A549 (cell line): Measurements from ENCODE around the gene LCN15. TPM values are rescaled to one million over a fixed set of nuclear protein-coding genes. Genes with fewer than 3 reads are reported as not detected.

ENCODE experiments used
- ATAC-seq, 2 experiments: fragments of 200-7000 bp in 1 of 2; fragments of >200 bp in 1 of 2; cut with Nextera tagmentation in 1 of 2; cut with Tn5 transposase in 1 of 2; 3 replicates each; pipeline versions ENCODE4 v1.8.0 to v1.9.1; 2018 to 2020; ENCODE audit warnings: mild to moderate bottlenecking in 1 of 2, moderate library complexity in 1 of 2
- CTCF ChIA-PET: fragments of 300-600 bp; sonication (Branson Sonifier 250); formaldehyde crosslinking; extraction: SDS; loops from one replicate; lab custom pipeline; 2021; ENCODE audit warnings: antibody characterized with exemption, inconsistent platforms; lab: Yijun Ruan, JAX
- POLR2A ChIA-PET: fragments of 350-600 bp; formaldehyde crosslinking; extraction: SDS; loops from one replicate; lab custom pipeline; 2021; ENCODE audit warnings: antibody characterized with exemption, inconsistent platforms; lab: Yijun Ruan, JAX
- DNase-seq, 2 experiments: peaks; one replicate each; pipeline versions ENCODE4 v3.0.0 to v3.0.0-alpha.2; 2011 to 2016; ENCODE audit warnings: low read depth in 1 of 2, low spot score in 1 of 2
- FAIRE-seq: peaks from 2 replicates; lab custom pipeline; 2011; peaks lifted over from hg19 to GRCh38; lab: Jason Lieb, UNC
- H3K27ac ChIP-seq, 2 experiments: fragments of >200 bp; sonication (Bioruptor Twin); formaldehyde crosslinking; 3 replicates each; pipeline ENCODE4 v1.5.1; 2016 to 2017
- H3K4me1 ChIP-seq: fragments of >200 bp; sonication (Bioruptor Twin); formaldehyde crosslinking; 3 replicates; pipeline ENCODE4 v1.6.1; 2016
- H3K4me2 ChIP-seq: fragments of >200 bp; sonication (Bioruptor Twin); formaldehyde crosslinking; 3 replicates; pipeline ENCODE4 v1.6.1; 2016
- H3K4me3 ChIP-seq: fragments of >200 bp; sonication (Bioruptor Twin); formaldehyde crosslinking; 3 replicates; pipeline ENCODE4 v1.5.1; 2016
- H3K9me3 ChIP-seq: fragments of >200 bp; sonication (Bioruptor Twin); formaldehyde crosslinking; 3 replicates; pipeline ENCODE4 v1.6.1; 2016
- BHLHE40 ChIP-seq: IDR thresholded peaks from 2 replicates; pipeline ENCODE4 v1.6.1; 2012; ENCODE audit warnings: low read depth, low read length, inconsistent platforms
- CEBPB ChIP-seq, 2 experiments: fragments of >200 bp in 1 of 2; sonication (Bioruptor Twin) in 1 of 2; formaldehyde crosslinking in 1 of 2; IDR thresholded peaks; 2 replicates each; pipeline ENCODE4 v1.6.1; 2012 to 2016
- EP300 ChIP-seq, 2 experiments: fragments of >200 bp; sonication (Bioruptor Twin); formaldehyde crosslinking; IDR thresholded peaks; 2 replicates in 1 of 2; 3 replicates in 1 of 2; pipeline ENCODE4 v1.6.1; 2016 to 2017
- ESRRA ChIP-seq: fragments of 150-350 bp; IDR thresholded peaks from 2 replicates; pipeline ENCODE4 v1.6.1; 2014; ENCODE audit warnings: mild to moderate bottlenecking, low read length, borderline replicate concordance
- FOSB ChIP-seq: fragments of 250-450 bp; sonication (Bioruptor Pico); IDR thresholded peaks from 2 replicates; pipeline ENCODE4 v1.5.0; 2020; ENCODE audit warnings: mild to moderate bottlenecking, moderate library complexity
- FOXS1 ChIP-seq: fragments of 250-450 bp; sonication (Bioruptor Pico); IDR thresholded peaks from 2 replicates; pipeline ENCODE4 v1.5.0; 2020; ENCODE audit warnings: mild to moderate bottlenecking, moderate library complexity
- GATA3 ChIP-seq: IDR thresholded peaks from 2 replicates; pipeline ENCODE4 v1.6.1; 2012; ENCODE audit warnings: borderline replicate concordance
- HDAC2 ChIP-seq: fragments of 200-600 bp; sonication (generic); IDR thresholded peaks from 2 replicates; pipeline ENCODE4 v1.6.1; 2016
- JUN ChIP-seq, 2 experiments: fragments of >200 bp; sonication (Bioruptor Twin); formaldehyde crosslinking; IDR thresholded peaks; 2 replicates in 1 of 2; 3 replicates in 1 of 2; pipeline ENCODE4 v1.6.1; 2016 to 2017
- KDM1A ChIP-seq: fragments of 200-600 bp; sonication (generic); IDR thresholded peaks from 2 replicates; pipeline ENCODE4 v1.6.1; 2016; ENCODE audit warnings: low read depth, mild to moderate bottlenecking
- MAFK ChIP-seq: fragments of 450-650 bp; IDR thresholded peaks from 2 replicates; pipeline ENCODE4 v1.6.1; 2014; ENCODE audit not compliant: partially characterized antibody
- NPAS2 ChIP-seq: fragments of 250-450 bp; sonication (Bioruptor Pico); IDR thresholded peaks from 2 replicates; pipeline ENCODE4 v1.8.0; 2022; ENCODE audit warnings: mild to moderate bottlenecking, moderate library complexity, borderline replicate concordance
- NR3C1 ChIP-seq: fragments of >200 bp; sonication (Bioruptor Twin); formaldehyde crosslinking; IDR thresholded peaks from 3 replicates; pipeline ENCODE4 v1.6.1; 2017
- PHF8 ChIP-seq: fragments of 200-600 bp; sonication (generic); IDR thresholded peaks from 2 replicates; pipeline ENCODE4 v1.6.1; 2016; ENCODE audit warnings: low read depth, mild to moderate bottlenecking, antibody characterized with exemption, moderate library complexity, borderline replicate concordance
- POLR2A ChIP-seq: IDR thresholded peaks from 2 replicates; pipeline ENCODE4 v1.6.1; 2012; ENCODE audit warnings: mild to moderate bottlenecking, low read length
- RAD21 ChIP-seq, 2 experiments: fragments of >200 bp in 1 of 2; sonication (Bioruptor Twin) in 1 of 2; formaldehyde crosslinking in 1 of 2; IDR thresholded peaks in 1 of 2; conservative IDR thresholded peaks in 1 of 2; 2 replicates in 1 of 2; 3 replicates in 1 of 2; pipeline ENCODE4 v1.6.1; 2012 to 2018; ENCODE audit warnings: inconsistent platforms in 1 of 2
- RNF2 ChIP-seq: fragments of 200-600 bp; sonication (generic); IDR thresholded peaks from 2 replicates; pipeline ENCODE4 v1.6.1; 2016; ENCODE audit warnings: low read depth, mild to moderate bottlenecking, antibody characterized with exemption, moderate library complexity, borderline replicate concordance
- ZC3H11A ChIP-seq: fragments of 450-650 bp; IDR thresholded peaks from 2 replicates; pipeline ENCODE4 v1.6.1; 2014; ENCODE audit warnings: antibody characterized with exemption, mild to moderate bottlenecking
- ZFP36 ChIP-seq: fragments of 450-650 bp; IDR thresholded peaks from 2 replicates; pipeline ENCODE4 v1.6.1; 2014; ENCODE audit warnings: borderline replicate concordance; ENCODE audit not compliant: partially characterized antibody
- WGBS: methylation state at CpG from one replicate; pipeline ENCODE4 v1.1.6; 2017; ENCODE audit errors: missing lambda C conversion rate; 5-methylcytosine and 5-hydroxymethylcytosine counted together
- polyA plus RNA-seq, 4 experiments: library from polyadenylated mRNA; depleted of rRNA in 3 of 4; stranded (reverse); fragments of >200 nt; fragmentation: RNase III in 1 of 4; extraction: RNeasy Plus Mini Kit Qiagen cat#74134 plus additional on column Dnase treatment in 1 of 4; gene quantifications; 2 replicates in 3 of 4; 3 replicates in 1 of 4; pipeline ENCODE4 v1.2.3, GENCODE V29; 2011 to 2017
- TF ChIP-seq, protein P1 (sequence below): IDR thresholded peaks from 2 replicates; pipeline ENCODE4 v1.6.1; 2012
- TF ChIP-seq, protein P2 (sequence below): fragments of 200-600 bp; sonication (generic); IDR thresholded peaks from 2 replicates; pipeline ENCODE4 v1.6.1; 2016; ENCODE audit warnings: antibody characterized with exemption, mild to moderate bottlenecking, moderate library complexity

Gene LCN15
- polyA plus RNA-seq, 2 of the 4 experiments (the other 2 are of a cell fraction) = 0.09 to 0.10 TPM

DNA sequence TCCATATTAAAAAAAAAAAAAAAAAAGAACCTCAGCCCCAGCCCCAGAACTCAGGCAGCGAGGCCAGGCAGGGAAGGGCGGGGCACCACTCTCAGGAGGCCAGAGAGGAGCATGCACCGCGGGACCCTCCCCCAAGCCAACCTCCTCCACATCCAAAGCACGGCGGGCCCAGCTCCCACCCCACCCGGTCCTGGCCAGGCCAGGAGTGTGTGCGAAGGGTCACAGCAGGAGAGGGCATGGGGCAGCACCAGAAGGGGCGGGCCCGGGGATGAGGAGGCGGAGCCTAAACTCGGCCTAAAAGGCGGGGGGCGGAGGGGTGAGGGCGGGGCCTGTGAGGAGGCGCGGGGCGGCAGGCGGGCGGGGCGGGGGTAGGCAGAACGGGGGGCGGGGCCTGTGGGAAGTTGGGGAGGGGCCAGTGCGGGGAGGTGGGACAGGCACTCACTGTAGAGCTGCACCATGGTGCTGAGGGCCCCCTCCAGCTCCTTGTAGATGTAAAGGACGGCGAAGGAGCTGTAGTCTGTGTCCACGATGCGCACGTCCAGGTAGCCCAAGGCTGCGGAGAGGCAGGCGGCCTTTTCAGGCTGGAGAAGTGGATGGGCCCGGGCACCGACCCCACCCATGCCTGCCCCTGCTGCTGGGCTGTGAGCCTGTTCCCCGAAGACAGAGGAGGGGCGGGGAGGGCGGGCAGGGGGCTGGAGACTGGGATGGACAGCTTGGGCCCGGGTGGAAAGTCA lies 1.2 kb downstream of the LCN15 start:
- POLR2A ChIA-PET = interaction anchor here (1.3 kb wide), 1 partner anchor 35 kb away, joined by 4 read pairs; no protein-coding TSS in a partner anchor
- H3K27ac ChIP-seq = peak overlapping the region in 1 of 2 experiments; percentile 68; a peak in 3 of 6 replicates
- H3K4me3 ChIP-seq = no peak overlapping the region
- FAIRE-seq (no peak), DNase-seq (peak; percentile 49 to 79), ATAC-seq (peak; percentile 21 to 68; a peak in 4 of 6 replicates)
- TF ChIP-seq FOXS1 (CRISPR knock-in tag) (no peak), CEBPB (IDR thresholded peaks at IDR 0.05) (no peak), PHF8 (no peak), NPAS2 (no peak), RNF2 (no peak), POLR2A (peak; percentile 22; the same call in 1 of the 2 replicates), EP300 (IDR thresholded peaks at IDR 0.05) (no peak)
- H3K4me1 ChIP-seq = peaks cover 16% of the 10 kb centered on the region
- H3K4me2 ChIP-seq = peak overlapping the region; percentile 66
- no peaks in the 10 kb centered on the region for H3K9me3 ChIP-seq
- WGBS = 52% methylated on average over 20 of the region's 37 CpGs
- CTCF ChIA-PET = interaction anchor here (1.0 to 28.0 kb wide), 5 partner anchors 15 to 34 kb away, joined by 3 to 625 read pairs (median 11); partner anchors contain the start of genes LCN10, LCN6 and TMEM141

DNA sequence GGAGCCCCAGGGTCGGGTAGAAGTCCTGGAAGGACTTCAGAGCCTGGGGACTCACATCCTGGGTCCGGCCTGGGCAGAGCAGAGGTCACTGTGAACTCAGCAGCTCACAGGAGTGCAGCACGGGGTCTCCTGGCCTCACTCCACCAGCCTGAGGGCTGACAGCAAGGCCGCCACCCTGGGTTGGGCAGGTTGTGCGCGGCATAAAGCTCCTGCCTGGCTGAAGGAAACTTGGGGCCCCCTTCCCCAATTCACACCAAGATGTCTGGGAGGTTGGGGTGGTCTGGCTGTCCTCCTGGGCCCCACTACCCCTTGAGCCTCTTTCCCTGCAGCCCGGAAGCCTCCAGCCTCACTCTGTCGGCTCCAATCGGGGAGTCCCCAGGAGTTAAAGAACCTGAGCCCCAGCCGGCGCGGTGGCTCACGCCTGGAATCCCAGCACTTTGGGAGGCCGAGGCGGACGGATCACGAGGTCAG lies 2.1 kb downstream of the LCN15 start:
- no peak for DNase-seq
- FAIRE-seq = no peak
- TF ChIP-seq, protein P1, sequence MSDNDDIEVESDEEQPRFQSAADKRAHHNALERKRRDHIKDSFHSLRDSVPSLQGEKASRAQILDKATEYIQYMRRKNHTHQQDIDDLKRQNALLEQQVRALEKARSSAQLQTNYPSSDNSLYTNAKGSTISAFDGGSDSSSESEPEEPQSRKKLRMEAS = no peak
- TF ChIP-seq JUN (IDR thresholded peaks at IDR 0.05) = no peak
- TF ChIP-seq RAD21 (conservative IDR thresholded peaks at IDR 0.05 in 1 of 2, IDR thresholded peaks at IDR 0.05 in 1 of 2) = no peak
- no peak for TF ChIP-seq ESRRA
- TF ChIP-seq HDAC2 = no peak
- no peak for TF ChIP-seq POLR2A
- TF ChIP-seq FOSB = no peak
- TF ChIP-seq, protein P2, sequence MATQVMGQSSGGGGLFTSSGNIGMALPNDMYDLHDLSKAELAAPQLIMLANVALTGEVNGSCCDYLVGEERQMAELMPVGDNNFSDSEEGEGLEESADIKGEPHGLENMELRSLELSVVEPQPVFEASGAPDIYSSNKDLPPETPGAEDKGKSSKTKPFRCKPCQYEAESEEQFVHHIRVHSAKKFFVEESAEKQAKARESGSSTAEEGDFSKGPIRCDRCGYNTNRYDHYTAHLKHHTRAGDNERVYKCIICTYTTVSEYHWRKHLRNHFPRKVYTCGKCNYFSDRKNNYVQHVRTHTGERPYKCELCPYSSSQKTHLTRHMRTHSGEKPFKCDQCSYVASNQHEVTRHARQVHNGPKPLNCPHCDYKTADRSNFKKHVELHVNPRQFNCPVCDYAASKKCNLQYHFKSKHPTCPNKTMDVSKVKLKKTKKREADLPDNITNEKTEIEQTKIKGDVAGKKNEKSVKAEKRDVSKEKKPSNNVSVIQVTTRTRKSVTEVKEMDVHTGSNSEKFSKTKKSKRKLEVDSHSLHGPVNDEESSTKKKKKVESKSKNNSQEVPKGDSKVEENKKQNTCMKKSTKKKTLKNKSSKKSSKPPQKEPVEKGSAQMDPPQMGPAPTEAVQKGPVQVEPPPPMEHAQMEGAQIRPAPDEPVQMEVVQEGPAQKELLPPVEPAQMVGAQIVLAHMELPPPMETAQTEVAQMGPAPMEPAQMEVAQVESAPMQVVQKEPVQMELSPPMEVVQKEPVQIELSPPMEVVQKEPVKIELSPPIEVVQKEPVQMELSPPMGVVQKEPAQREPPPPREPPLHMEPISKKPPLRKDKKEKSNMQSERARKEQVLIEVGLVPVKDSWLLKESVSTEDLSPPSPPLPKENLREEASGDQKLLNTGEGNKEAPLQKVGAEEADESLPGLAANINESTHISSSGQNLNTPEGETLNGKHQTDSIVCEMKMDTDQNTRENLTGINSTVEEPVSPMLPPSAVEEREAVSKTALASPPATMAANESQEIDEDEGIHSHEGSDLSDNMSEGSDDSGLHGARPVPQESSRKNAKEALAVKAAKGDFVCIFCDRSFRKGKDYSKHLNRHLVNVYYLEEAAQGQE = no peak
- TF ChIP-seq ZFP36 = no peak
- no peak for TF ChIP-seq ZC3H11A
- no peak for TF ChIP-seq BHLHE40
- no peak for TF ChIP-seq GATA3
- TF ChIP-seq, all 56 proteins: peak for 0
- Histone ChIP-seq H3K4me1 (peaks cover 16% of the 10 kb centered on the region), H3K27ac (peak overlapping the region in 1 of 2 experiments; percentile 14; a peak in 2 of 6 replicates), H3K4me2 (no peak overlapping the region; the same call in 2 of the 3 replicates), H3K9me3 (no peaks in the 10 kb centered on the region), H3K4me3 (no peak overlapping the region)
- no peak for ATAC-seq
- ChIA-PET POLR2A (no interaction called here), CTCF (interaction anchor here (1.3 to 28.0 kb wide), 5 partner anchors 16 to 38 kb away, joined by 4 to 625 read pairs (median 11); partner anchors contain the start of genes LCN10, LCN6 and TMEM141)
- WGBS = 88% methylated on average over 11 of the region's 17 CpGs

DNA sequence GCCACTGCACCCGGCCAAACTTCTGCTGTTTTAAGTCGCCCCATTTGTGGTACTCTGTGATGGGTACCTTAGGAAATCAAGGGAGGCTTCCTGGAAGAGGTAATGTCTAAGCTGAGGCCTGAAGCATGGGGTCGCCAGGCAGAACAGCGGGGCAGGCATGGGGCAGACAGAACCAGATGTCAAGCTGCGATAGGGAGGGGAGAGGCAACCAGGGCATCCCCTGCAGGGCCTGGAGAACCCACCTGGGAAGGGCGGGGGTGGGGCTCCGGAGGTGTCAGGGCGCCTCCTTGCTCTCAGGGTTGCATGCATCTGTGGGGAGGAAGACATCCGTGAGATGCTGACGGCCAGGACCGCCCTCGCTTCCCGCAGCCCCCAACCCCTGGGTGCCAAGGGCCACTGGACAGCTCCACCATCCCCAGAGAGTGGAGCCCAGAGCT lies 2.8 kb downstream of the LCN15 start:
- ChIA-PET CTCF (interaction anchor here (0.9 to 28.0 kb wide), 11 partner anchors 15 to 130 kb away, joined by 3 to 625 read pairs (median 5); partner anchors contain the start of genes LCN10, LCN6, RABL6 and TMEM141), POLR2A (no interaction called here)
- no peak overlapping the region for H3K4me2 ChIP-seq
- FAIRE-seq (no peak), DNase-seq (no peak), ATAC-seq (no peak)
- no peak overlapping the region for H3K4me3 ChIP-seq
- no peaks in the 10 kb centered on the region for H3K9me3 ChIP-seq
- no peak for TF ChIP-seq NR3C1
- no peak for TF ChIP-seq MAFK
- peak; percentile 88 for TF ChIP-seq ZFP36
- no peak for TF ChIP-seq PHF8
- 0 out of 2 replicates have a peak, but pooled peaks have one; percentile 17 for TF ChIP-seq KDM1A
- WGBS = 64% methylated on average over 5 of the region's 13 CpGs
- peaks cover 12% of the 10 kb centered on the region for H3K4me1 ChIP-seq
- no peak overlapping the region for H3K27ac ChIP-seq
